GM13977 (cell line): ENCODE measurements around the gene TUBA4A.

Experiments used
- DNase-seq: peaks from one replicate; pipeline ENCODE4 v3.0.0; 2012; ENCODE audit warnings: low spot score
- in situ Hi-C: fragments of 300-500 bp; cut with MboI; formaldehyde crosslinking; loops from one replicate; pipeline ENCODE4 v1.12.0; 2022; ENCODE audit warnings: low sequenced_read_pairs, low pct_unique_long_range_greater_than_20kb, mixed read lengths, inconsistent platforms; ENCODE audit not compliant: unreplicated experiment
- TF ChIP-seq, protein P1 (sequence below): IDR thresholded peaks from 2 replicates; pipeline ENCODE4 v1.5.1; 2012; ENCODE audit warnings: mild to moderate bottlenecking, control low read depth; ENCODE audit not compliant: insufficient read depth; ENCODE audit errors: extremely low read depth, missing control alignments

Gene TUBA4A

DNA sequence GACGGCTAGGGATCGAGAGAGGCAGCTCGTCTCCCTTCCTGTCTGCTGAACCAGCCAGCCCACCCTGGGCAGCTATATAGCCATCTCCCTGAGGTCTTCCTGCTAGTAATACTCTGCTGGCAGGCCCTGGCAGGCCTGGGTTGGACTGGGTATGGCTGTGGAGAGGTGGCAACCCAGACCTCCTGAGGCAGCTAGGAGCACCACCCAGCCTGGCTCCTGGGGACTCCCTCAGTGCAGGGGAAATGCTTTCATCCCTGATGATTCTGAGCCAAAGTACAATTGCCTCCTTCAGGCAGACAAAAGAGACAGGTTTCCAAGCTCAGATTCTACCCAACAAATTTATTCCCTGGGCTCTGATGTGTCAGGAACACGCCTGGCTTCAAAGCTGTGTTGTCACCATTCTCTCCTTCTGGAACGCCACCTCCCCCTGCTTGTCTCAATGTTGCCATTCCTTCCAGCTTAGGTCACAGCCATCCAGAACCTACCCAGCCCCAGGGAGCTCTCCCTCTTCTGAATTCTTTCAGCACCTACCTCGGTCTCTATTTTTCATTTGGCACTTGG is 20.7 kb upstream of the TUBA4A start:
- no peak for DNase-seq
- in situ Hi-C loops = no loop called here
- TF ChIP-seq, protein P1, sequence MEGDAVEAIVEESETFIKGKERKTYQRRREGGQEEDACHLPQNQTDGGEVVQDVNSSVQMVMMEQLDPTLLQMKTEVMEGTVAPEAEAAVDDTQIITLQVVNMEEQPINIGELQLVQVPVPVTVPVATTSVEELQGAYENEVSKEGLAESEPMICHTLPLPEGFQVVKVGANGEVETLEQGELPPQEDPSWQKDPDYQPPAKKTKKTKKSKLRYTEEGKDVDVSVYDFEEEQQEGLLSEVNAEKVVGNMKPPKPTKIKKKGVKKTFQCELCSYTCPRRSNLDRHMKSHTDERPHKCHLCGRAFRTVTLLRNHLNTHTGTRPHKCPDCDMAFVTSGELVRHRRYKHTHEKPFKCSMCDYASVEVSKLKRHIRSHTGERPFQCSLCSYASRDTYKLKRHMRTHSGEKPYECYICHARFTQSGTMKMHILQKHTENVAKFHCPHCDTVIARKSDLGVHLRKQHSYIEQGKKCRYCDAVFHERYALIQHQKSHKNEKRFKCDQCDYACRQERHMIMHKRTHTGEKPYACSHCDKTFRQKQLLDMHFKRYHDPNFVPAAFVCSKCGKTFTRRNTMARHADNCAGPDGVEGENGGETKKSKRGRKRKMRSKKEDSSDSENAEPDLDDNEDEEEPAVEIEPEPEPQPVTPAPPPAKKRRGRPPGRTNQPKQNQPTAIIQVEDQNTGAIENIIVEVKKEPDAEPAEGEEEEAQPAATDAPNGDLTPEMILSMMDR = no peak

DNA sequence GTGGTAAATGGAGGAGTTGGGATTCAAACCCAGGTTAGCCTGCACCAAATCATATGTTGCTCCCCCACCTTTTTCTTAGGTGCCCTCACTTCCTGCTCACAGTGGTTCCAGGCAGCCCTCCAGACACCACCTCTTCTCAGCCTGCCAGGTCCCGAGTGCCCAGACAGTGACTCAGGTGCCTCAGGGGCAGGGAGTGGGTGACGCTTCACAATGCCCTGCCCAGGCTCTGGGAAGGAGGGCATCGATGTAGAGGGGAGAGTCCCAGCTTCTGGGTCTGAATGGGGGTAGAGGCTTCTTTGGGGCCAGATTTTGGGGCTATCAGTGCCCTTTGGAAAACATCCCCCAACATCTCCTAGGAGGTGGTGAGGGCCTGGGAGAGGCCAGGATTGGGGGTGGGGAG is 20.2 kb upstream of the TUBA4A start:
- in situ Hi-C loops = no loop called here
- TF ChIP-seq, protein P1 = no peak
- no peak for DNase-seq

DNA sequence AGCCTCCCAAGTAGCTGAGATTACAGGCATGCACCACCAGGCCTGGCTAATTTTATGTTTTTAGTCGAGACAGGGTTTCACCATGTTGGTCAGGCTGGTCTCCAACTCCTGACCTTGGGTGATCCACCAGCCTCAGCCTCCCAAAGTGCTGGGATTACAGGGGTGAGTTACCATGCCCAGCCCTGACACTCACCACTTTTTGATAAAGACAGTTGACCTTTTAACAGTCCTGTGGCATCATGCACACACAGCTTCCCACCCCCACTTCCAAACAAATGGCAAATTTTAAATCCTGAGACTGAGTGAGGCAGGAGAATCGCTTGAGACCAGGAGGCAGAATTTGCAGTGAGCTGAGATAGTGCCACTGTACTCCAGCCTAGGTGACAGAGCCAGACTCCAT is 19.3 kb upstream of the TUBA4A start:
- TF ChIP-seq, protein P1 = no peak
- no peak for DNase-seq
- in situ Hi-C loops = no loop called here

DNA sequence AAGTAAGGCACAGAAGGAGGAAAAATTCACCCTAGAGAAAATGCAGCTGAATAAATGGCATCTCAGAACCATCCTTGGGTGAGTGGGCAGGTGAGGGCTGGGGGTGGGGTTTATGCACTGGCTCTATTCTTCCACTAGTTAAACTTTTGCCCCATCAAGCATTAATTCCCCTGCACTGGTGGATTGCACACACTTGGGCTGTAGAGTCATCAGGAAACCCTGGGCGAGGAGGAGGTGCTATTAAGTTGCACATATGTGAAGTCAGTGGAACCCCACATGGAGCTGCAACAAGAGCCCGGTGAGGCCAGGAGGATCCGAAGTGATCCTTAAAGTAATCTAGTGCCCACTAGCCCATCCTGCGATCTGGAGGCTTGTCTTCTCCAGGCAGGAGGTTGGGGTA is 18.6 kb upstream of the TUBA4A start:
- DNase-seq = no peak
- TF ChIP-seq, protein P1 = no peak
- in situ Hi-C loops = no loop called here

DNA sequence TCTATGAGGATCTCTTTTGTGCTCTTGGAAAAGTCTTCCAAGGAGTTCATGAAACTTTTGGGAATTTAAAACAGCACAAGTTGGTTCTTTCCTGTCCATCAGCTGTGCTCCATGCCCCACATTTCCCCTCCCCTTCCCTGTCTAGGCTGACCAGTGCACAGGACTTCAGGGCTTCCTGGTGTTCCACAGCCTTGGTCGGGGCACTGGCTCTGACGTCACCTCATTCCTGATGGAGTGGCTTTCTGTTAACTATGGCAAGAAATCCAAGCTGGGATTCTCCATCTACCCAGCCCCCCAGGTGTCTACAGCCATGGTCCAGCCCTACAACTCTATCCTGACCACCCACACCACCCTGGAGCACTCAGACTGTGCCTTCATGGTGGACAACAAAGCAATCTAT is 17.3 kb upstream of the TUBA4A start:
- in situ Hi-C loops = no loop called here
- no peak for DNase-seq
- TF ChIP-seq, protein P1 = no peak

DNA sequence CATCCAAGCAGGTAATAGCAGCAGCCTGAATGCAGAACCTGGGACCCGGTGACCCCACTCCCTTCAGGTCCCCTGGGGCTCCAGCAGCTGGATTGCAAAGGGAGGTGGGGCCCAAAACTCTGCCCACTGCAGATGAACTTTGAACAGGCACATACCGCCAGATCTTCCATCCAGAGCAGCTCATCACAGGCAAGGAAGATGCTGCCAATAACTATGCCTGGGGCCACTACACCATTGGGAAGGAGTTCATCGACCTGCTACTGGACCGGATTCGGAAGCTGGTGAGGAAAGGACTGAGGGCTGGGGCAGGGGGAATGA is 16.3 kb upstream of the TUBA4A start:
- TF ChIP-seq, protein P1 = no peak
- in situ Hi-C loops = no loop called here
- DNase-seq = no peak
